HPDE6-E6E7 (cell line): ENCODE data around the gene MUS81.

ENCODE experiments used
- DNase-seq: peaks from one replicate; pipeline ENCODE4 v3.0.0; 2011; ENCODE audit warnings: missing footprints; ENCODE audit errors: extremely low spot score

Gene MUS81

DNA sequence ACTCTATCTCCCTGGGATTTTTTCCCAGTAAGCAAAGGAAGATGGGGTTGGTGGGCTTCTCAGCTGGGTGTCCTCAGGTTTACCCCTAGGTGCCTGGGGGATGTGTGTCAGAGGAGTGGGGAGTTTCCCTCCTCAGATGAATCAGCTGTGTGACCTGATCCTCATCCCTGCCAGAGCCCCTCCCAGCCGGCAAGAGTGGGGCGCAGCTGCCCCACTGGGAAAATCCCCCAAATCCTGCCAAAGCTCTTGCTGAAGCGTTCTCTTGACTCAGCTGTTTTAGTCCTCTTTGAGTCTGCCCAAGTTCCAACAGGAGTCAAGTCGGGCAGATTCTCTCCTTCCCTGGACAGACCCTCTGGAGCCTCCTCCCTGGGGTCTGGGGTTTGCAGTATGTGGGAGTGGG, 52.6 kb downstream of the MUS81 start:
- peak; percentile 78 for DNase-seq

DNA sequence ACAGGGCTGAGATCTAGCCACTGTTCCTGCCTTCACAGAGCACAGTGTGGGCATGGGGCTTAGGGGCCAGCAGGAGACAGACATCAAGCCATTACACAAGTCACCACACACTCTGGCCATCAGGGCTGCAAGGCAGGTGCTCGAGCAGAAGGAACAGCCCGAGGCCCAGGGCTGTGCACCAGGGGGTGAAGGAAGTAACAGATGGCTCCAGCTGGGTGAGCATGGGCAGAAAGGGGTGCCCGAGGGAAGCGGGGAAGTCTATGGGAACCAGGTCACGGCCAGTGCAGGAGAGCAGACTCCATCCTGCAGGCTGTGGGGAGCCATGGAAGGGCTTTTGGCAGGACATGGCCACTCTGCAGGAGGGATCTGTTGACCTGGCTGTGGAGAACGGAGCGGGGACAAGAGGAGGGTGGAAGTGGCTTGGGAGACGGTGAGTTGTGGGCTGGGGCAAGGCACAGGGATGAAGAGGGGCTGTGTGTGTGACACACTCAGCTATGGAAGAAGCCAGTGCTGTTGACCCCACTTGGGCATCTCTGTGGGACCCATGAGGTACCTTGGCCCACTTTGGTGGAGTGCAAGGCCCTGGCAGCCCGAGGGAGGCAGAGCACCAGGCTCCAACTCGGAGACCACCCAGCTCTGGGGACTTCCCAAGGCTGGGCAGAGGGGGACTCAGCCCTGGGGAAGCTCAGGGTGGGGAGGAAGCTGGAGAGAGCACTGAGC, 55.0 kb downstream of the MUS81 start:
- DNase-seq = no peak

DNA sequence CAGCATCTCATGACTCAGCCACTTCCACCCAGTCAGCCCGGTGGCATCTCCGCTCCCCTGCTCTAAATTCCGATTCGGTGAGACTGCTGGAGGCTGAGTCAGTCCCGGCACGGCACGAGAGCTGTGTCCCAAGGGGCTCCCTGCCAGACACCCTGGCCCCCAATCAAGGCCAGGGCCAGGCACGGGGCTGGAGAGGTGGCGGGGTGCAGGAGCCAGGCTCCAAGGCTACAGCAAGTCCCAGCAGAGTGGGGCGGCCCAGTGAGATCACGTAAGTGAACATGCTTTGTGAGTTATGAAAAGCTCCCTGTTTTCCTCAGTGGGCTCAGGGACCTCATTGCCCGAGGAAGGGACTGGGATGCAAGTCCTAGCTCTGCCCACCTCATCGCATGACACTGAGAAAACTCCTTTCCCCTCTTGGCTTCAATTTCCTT, 55.6 kb downstream of the MUS81 start:
- DNase-seq = peak; percentile 94
